NCI-H510A (cell line): ENCODE results near the gene FFAR3.

Experiments used
- DNase-seq: peaks from one replicate; lab custom pipeline; 2025; lab: John Stamatoyannopoulos, UW

The FFAR3 gene

GRCh38 chr19:35403116-35403760, 45.0 kb downstream of the FFAR3 start:
- DNase-seq, result no peak

- no peak for DNase-seq
Observed at GRCh38 chr19:35404879-35405622, 46.8 kb downstream of the FFAR3 start.

GRCh38 chr19:35407619-35408018, 49.4 kb downstream of the FFAR3 start:
- DNase-seq, result no peak

GRCh38 chr19:35408284-35409171, 50.3 kb downstream of the FFAR3 start:
- no peak for DNase-seq

GRCh38 chr19:35409191-35409590, 50.9 kb downstream of the FFAR3 start:
- DNase-seq, result no peak
